Brain microvascular endothelial cell (primary cell): ENCODE measurements around the gene TXK.
A peak's percentile ranks its signal among the peaks of the same experiment; 100 is the strongest.

Experiments used
- DNase-seq: peaks from one replicate; pipeline ENCODE4 v3.0.0-alpha.2; 2020
- H3K27ac ChIP-seq: fragments of 250-450 bp; sonication (Bioruptor Pico); 2 replicates; pipeline ENCODE4 v1.5.1; 2020; ENCODE audit warnings: mild to moderate bottlenecking, moderate library complexity
- H3K27me3 ChIP-seq: fragments of 250-450 bp; sonication (Bioruptor Pico); replicated peaks from 2 replicates; pipeline ENCODE4 v1.5.1; 2020; ENCODE audit warnings: mild to moderate bottlenecking
- H3K36me3 ChIP-seq: fragments of 250-450 bp; sonication (Bioruptor Pico); replicated peaks from 2 replicates; pipeline ENCODE4 v1.5.1; 2020; ENCODE audit warnings: mild to moderate bottlenecking
- H3K4me3 ChIP-seq: 2 replicates; pipeline ENCODE4 v1.5.1; 2011; ENCODE audit warnings: low read depth, mild to moderate bottlenecking, control low read depth, low read length, moderate library complexity
- CTCF ChIP-seq: IDR thresholded peaks from 2 replicates; pipeline ENCODE4 v1.5.1; 2011; ENCODE audit warnings: low read depth, mild to moderate bottlenecking, moderate library complexity, low read length, control low read depth, inconsistent platforms; ENCODE audit errors: missing control alignments
- in situ Hi-C: cut with HindIII; loops from 2 replicates; pipeline ENCODE4 v1.10.0; 2017; ENCODE audit warnings: low sequenced_read_pairs, low pct_ligation_motif_present

Gene TXK

GRCh38 chr4:48081196-48081595, 52.9 kb downstream of the TXK start:
- no peak for DNase-seq
- no peaks in the 10 kb centered on the region for H3K36me3 ChIP-seq
- no peak overlapping the region for H3K4me3 ChIP-seq
- H3K27me3 ChIP-seq: no peaks in the 10 kb centered on the region
- no peak for TF ChIP-seq CTCF
- in situ Hi-C loops: no loop called here
- peak overlapping the region; percentile 84 for H3K27ac ChIP-seq

GRCh38 chr4:48079972-48080391, 54.1 kb downstream of the TXK start:
- in situ Hi-C loops: no loop called here
- peak overlapping the region; percentile 84 for H3K27ac ChIP-seq
- peak; percentile 80 for DNase-seq
- H3K4me3 ChIP-seq: no peak overlapping the region
- no peak for TF ChIP-seq CTCF
- no peaks in the 10 kb centered on the region for H3K36me3 ChIP-seq
- no peaks in the 10 kb centered on the region for H3K27me3 ChIP-seq

- no peaks in the 10 kb centered on the region for H3K36me3 ChIP-seq
- H3K27me3 ChIP-seq: no peaks in the 10 kb centered on the region
- TF ChIP-seq CTCF: no peak
- in situ Hi-C loops: no loop called here
- no peak overlapping the region for H3K4me3 ChIP-seq
- peak overlapping the region; percentile 84 for H3K27ac ChIP-seq
- DNase-seq: peak; percentile 59
Observed at GRCh38 chr4:48078862-48079655, 55.0 kb downstream of the TXK start.

GRCh38 chr4:48078425-48078824, 55.6 kb downstream of the TXK start:
- H3K4me3 ChIP-seq: no peak overlapping the region
- no peak for TF ChIP-seq CTCF
- no peaks in the 10 kb centered on the region for H3K27me3 ChIP-seq
- no peak for DNase-seq
- in situ Hi-C loops: no loop called here
- no peaks in the 10 kb centered on the region for H3K36me3 ChIP-seq
- H3K27ac ChIP-seq: no peak overlapping the region

DNA sequence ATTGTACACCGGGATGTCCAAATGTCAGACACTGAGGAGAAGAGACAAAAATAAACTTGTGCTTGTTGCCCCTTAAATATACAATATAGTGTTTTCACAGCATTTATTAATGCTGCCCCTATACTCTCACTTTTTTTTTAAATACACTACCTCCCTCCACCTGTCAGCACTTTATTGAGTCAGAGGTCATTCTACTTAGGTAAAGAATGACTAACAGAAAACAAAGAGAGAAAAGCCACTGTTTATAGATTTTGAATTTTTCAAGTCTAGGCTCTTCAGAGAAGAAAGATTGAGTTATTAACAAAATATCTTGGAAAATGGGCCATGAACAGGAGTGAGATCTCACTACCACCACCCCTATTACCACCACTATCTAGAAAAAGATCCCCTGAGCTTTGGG, 59.4 kb downstream of the TXK start:
- Histone ChIP-seq H3K36me3 (no peaks in the 10 kb centered on the region), H3K27ac (no peak overlapping the region), H3K4me3 (no peak overlapping the region), H3K27me3 (no peaks in the 10 kb centered on the region)
- DNase-seq: no peak
- in situ Hi-C loops: no loop called here
- no peak for TF ChIP-seq CTCF

- in situ Hi-C loops: no loop called here
- TF ChIP-seq CTCF: no peak
- Histone ChIP-seq H3K36me3 (no peaks in the 10 kb centered on the region), H3K27ac (no peak overlapping the region), H3K27me3 (no peaks in the 10 kb centered on the region), H3K4me3 (no peak overlapping the region)
- no peak for DNase-seq
Observed at GRCh38 chr4:48073567-48074103, 60.4 kb downstream of the TXK start.
